ENCODE results near the gene GYG2. TPM values are rescaled to one million over a fixed set of nuclear protein-coding genes. Genes with fewer than 3 reads are reported as not detected.
"Not testable (repeated sequence)": the region's sequence is repeated elsewhere in the genome, so short reads cannot be mapped to it uniquely, and the experiment has no call there.

The GYG2 gene
- polyA plus RNA-seq, 3 donors = 13.6 to 441 (median 34.3) TPM

GRCh38 chrX:2889706-2890490, 61.2 kb downstream of the GYG2 start:
- 25 to 29% (median 25%) methylated on average over 15 of the region's 15 CpGs for WGBS, 3 donors
- not testable (repeated sequence) for H3K27ac ChIP-seq (ENCODE audit: low read depth, low read length)

GRCh38 chrX:2890536-2891460, 62.1 kb downstream of the GYG2 start:
- WGBS, 3 donors = 46 to 72% (median 59%) methylated on average over 18 to 20 of the region's 22 CpGs
- H3K27ac ChIP-seq (ENCODE audit: low read depth, low read length) = not testable (repeated sequence)

GRCh38 chrX:2892816-2893215, 64.1 kb downstream of the GYG2 start:
- H3K27ac ChIP-seq (ENCODE audit: low read depth, low read length) = no peak overlapping the region
- 81 to 89% (median 89%) methylated on average over 5 of the region's 5 CpGs for WGBS, 3 donors

- 21 to 39% (median 22%) methylated on average over 9 of the region's 9 CpGs for WGBS, 3 donors
- no peak overlapping the region for H3K27ac ChIP-seq (ENCODE audit: low read depth, low read length)
Observed at GRCh38 chrX:2894885-2895292, 66.2 kb downstream of the GYG2 start.

GRCh38 chrX:2897311-2897689, 68.6 kb downstream of the GYG2 start:
- no peak overlapping the region for H3K27ac ChIP-seq (ENCODE audit: low read depth, low read length)
- 35 to 86% (median 70%) methylated on average over 11 to 12 of the region's 12 CpGs for WGBS, 3 donors

GRCh38 chrX:2897690-2898623, 69.2 kb downstream of the GYG2 start:
- WGBS, 3 donors = 9 to 20% (median 15%) methylated on average over 19 to 22 of the region's 22 CpGs
- not testable (repeated sequence) for H3K27ac ChIP-seq (ENCODE audit: low read depth, low read length)

GRCh38 chrX:2898846-2899512, 70.2 kb downstream of the GYG2 start:
- WGBS, 3 donors = 40 to 88% (median 80%) methylated on average over 13 of the region's 13 CpGs
- H3K27ac ChIP-seq (ENCODE audit: low read depth, low read length) = no peak overlapping the region

GRCh38 chrX:2901367-2902036, 72.8 kb downstream of the GYG2 start:
- H3K27ac ChIP-seq (ENCODE audit: low read depth, low read length) = no peak overlapping the region
- 87 to 91% (median 90%) methylated on average over 9 of the region's 9 CpGs for WGBS, 3 donors

- 95 to 100% (median 96%) methylated on average over 1 of the region's 1 CpG for WGBS, 3 donors
Observed at GRCh38 chrX:2902841-2903240, 74.1 kb downstream of the GYG2 start.

GRCh38 chrX:2903366-2903765, 74.6 kb downstream of the GYG2 start:
- 94 to 100% (median 95%) methylated on average over 2 of the region's 2 CpGs for WGBS, 3 donors
- H3K27ac ChIP-seq (ENCODE audit: low read depth, low read length) = no peak overlapping the region

More at GRCh38 chrX:2902841-2903240, 74.1 kb downstream of the GYG2 start:
- no peak overlapping the region for H3K27ac ChIP-seq (ENCODE audit: low read depth, low read length)

- WGBS, 3 donors = 93 to 95% (median 94%) methylated on average over 17 to 27 of the region's 27 CpGs
- H3K27ac ChIP-seq (ENCODE audit: low read depth, low read length) = no peak overlapping the region
Observed at GRCh38 chrX:2907295-2907694, 78.6 kb downstream of the GYG2 start.

- no peak overlapping the region for H3K27ac ChIP-seq (ENCODE audit: low read depth, low read length)
- 91 to 97% (median 96%) methylated on average over 2 of the region's 2 CpGs for whole genome bisulfite sequencing, 3 donors
Observed at GRCh38 chrX:2908125-2908685, 79.5 kb downstream of the GYG2 start.

- 93 to 95% (median 95%) methylated on average over 3 of the region's 3 CpGs for WGBS, 3 donors
- H3K27ac ChIP-seq (ENCODE audit: low read depth, low read length) = no peak overlapping the region
Observed at GRCh38 chrX:2910109-2910508, 81.4 kb downstream of the GYG2 start.

GRCh38 chrX:2913118-2913517, 84.4 kb downstream of the GYG2 start:
- WGBS, 3 donors = 29 to 67% (median 56%) methylated on average over 3 of the region's 3 CpGs
- H3K27ac ChIP-seq (ENCODE audit: low read depth, low read length) = no peak overlapping the region

GRCh38 chrX:2917767-2918166, 89.0 kb downstream of the GYG2 start:
- 97 to 100% (median 99%) methylated on average over 16 to 23 of the region's 23 CpGs for WGBS, 3 donors
- H3K27ac ChIP-seq (ENCODE audit: low read depth, low read length) = no peak overlapping the region

GRCh38 chrX:2921193-2921592, 92.5 kb downstream of the GYG2 start:
- whole genome bisulfite sequencing, 3 donors = 50 to 95% (median 85%) methylated on average over 1 of the region's 1 CpG
- no peak overlapping the region for H3K27ac ChIP-seq (ENCODE audit: low read depth, low read length)

- 83 to 96% (median 95%) methylated on average over 9 of the region's 9 CpGs for WGBS, 3 donors
- no peak overlapping the region for H3K27ac ChIP-seq (ENCODE audit: low read depth, low read length)
Observed at GRCh38 chrX:2921750-2922149, 93.0 kb downstream of the GYG2 start.
